ENCODE results near the gene OXA1L. TPM values are rescaled to one million over a fixed set of nuclear protein-coding genes. Genes with fewer than 3 reads are reported as not detected.
"Not testable (repeated sequence)": the region's sequence is repeated elsewhere in the genome, so short reads cannot be mapped to it uniquely, and the experiment has no call there.

The OXA1L gene
- total RNA-seq, 1 experiment from 2014 or later: 76.5 TPM

- DNase-seq: no peak
- no peaks in the 10 kb centered on the region for H3K36me3 Mint-ChIP-seq (ENCODE audit: insufficient read depth, unreplicated experiment)
- no peaks in the 10 kb centered on the region for H3K27me3 Mint-ChIP-seq (ENCODE audit: unreplicated experiment)
- intact Hi-C loops (cut with micrococcal nuclease; ENCODE audit: unreplicated experiment): no loop called here
- no TSS peak for BruUV-seq (replicated peaks)
- H3K4me3 Mint-ChIP-seq (ENCODE audit: low read depth, unreplicated experiment): no peak overlapping the region
- H3K4me1 Mint-ChIP-seq (ENCODE audit: low read depth, unreplicated experiment): no peaks in the 10 kb centered on the region
- no peak for TF ChIP-seq CTCF (IDR thresholded peaks at IDR 0.05; ENCODE audit: unreplicated experiment)
- H3K9me3 Mint-ChIP-seq (ENCODE audit: low read depth, unreplicated experiment): no peaks in the 10 kb centered on the region
- CTCF ChIA-PET: no interaction called here
- H3K27ac Mint-ChIP-seq (ENCODE audit: unreplicated experiment): no peak overlapping the region
These were observed 40.5 kb upstream of the OXA1L start for GRCh38 chr14:22726012-22726411.

GRCh38 chr14:22732062-22732461 lies 34.4 kb upstream of the OXA1L start:
- H3K4me3 Mint-ChIP-seq (ENCODE audit: low read depth, unreplicated experiment); CTCF ChIA-PET; H3K27me3 Mint-ChIP-seq (ENCODE audit: unreplicated experiment); H3K4me1 Mint-ChIP-seq (ENCODE audit: low read depth, unreplicated experiment); H3K36me3 Mint-ChIP-seq (ENCODE audit: insufficient read depth, unreplicated experiment); H3K27ac Mint-ChIP-seq (ENCODE audit: unreplicated experiment); DNase-seq; BruUV-seq (replicated peaks); H3K9me3 Mint-ChIP-seq (ENCODE audit: low read depth, unreplicated experiment); intact Hi-C loops (cut with micrococcal nuclease; ENCODE audit: unreplicated experiment): not testable (repeated sequence)

- no peak for TF ChIP-seq CTCF (IDR thresholded peaks at IDR 0.05; ENCODE audit: unreplicated experiment)
- Mint-ChIP-seq H3K4me3 (ENCODE audit: low read depth, unreplicated experiment) (no peak overlapping the region), H3K4me1 (ENCODE audit: low read depth, unreplicated experiment) (no peaks in the 10 kb centered on the region), H3K27me3 (ENCODE audit: unreplicated experiment) (no peaks in the 10 kb centered on the region), H3K9me3 (ENCODE audit: low read depth, unreplicated experiment) (no peaks in the 10 kb centered on the region), H3K27ac (ENCODE audit: unreplicated experiment) (no peak overlapping the region), H3K36me3 (ENCODE audit: insufficient read depth, unreplicated experiment) (no peaks in the 10 kb centered on the region)
- DNase-seq: no peak
- intact Hi-C loops (cut with micrococcal nuclease; ENCODE audit: unreplicated experiment): no loop called here
- no TSS peak for BruUV-seq (replicated peaks)
- CTCF ChIA-PET: no interaction called here
These were observed 32.7 kb upstream of the OXA1L start for GRCh38 chr14:22733829-22734228.

GRCh38 chr14:22735096-22735495 lies 31.4 kb upstream of the OXA1L start:
- BruUV-seq (replicated peaks): no TSS peak
- intact Hi-C loops (cut with micrococcal nuclease; ENCODE audit: unreplicated experiment): no loop called here
- TF ChIP-seq CTCF (IDR thresholded peaks at IDR 0.05; ENCODE audit: unreplicated experiment): no peak

GRCh38 chr14:22736384-22736783 lies 30.1 kb upstream of the OXA1L start:
- BruUV-seq (replicated peaks); H3K27ac Mint-ChIP-seq (ENCODE audit: unreplicated experiment); intact Hi-C loops (cut with micrococcal nuclease; ENCODE audit: unreplicated experiment); H3K36me3 Mint-ChIP-seq (ENCODE audit: insufficient read depth, unreplicated experiment); H3K9me3 Mint-ChIP-seq (ENCODE audit: low read depth, unreplicated experiment); DNase-seq; H3K27me3 Mint-ChIP-seq (ENCODE audit: unreplicated experiment); H3K4me1 Mint-ChIP-seq (ENCODE audit: low read depth, unreplicated experiment); H3K4me3 Mint-ChIP-seq (ENCODE audit: low read depth, unreplicated experiment): not testable (repeated sequence)
- CTCF ChIA-PET: interaction anchor here (0.7 kb wide), 1 partner anchor 613 kb away, joined by 4 read pairs; no protein-coding TSS in a partner anchor

More at GRCh38 chr14:22735096-22735495, 31.4 kb upstream of the OXA1L start:
- no peaks in the 10 kb centered on the region for H3K36me3 Mint-ChIP-seq (ENCODE audit: insufficient read depth, unreplicated experiment)
- no peaks in the 10 kb centered on the region for H3K9me3 Mint-ChIP-seq (ENCODE audit: low read depth, unreplicated experiment)
- CTCF ChIA-PET: no interaction called here
- no peak overlapping the region for H3K4me3 Mint-ChIP-seq (ENCODE audit: low read depth, unreplicated experiment)
- DNase-seq: no peak
- H3K4me1 Mint-ChIP-seq (ENCODE audit: low read depth, unreplicated experiment): no peaks in the 10 kb centered on the region
- no peaks in the 10 kb centered on the region for H3K27me3 Mint-ChIP-seq (ENCODE audit: unreplicated experiment)
- H3K27ac Mint-ChIP-seq (ENCODE audit: unreplicated experiment): no peak overlapping the region
